HepG2 (cell line): ENCODE results near the gene MYL6B. TPM values are rescaled to one million over a fixed set of nuclear protein-coding genes. Genes with fewer than 3 reads are reported as not detected.
A peak's percentile ranks its signal among the peaks of the same experiment; 100 is the strongest.

Experiments used
- GRHL1 ChIP-seq: sonication (generic); formaldehyde crosslinking; conservative IDR thresholded peaks from 2 replicates; pipeline ENCODE4 v1.8.0; 2022; ENCODE audit warnings: missing genetic modification reagents
- HOMEZ ChIP-seq: IDR thresholded peaks from 2 replicates; pipeline ENCODE4 v1.6.1; 2016; ENCODE audit warnings: low read depth
- KDM3A ChIP-seq: IDR thresholded peaks from 2 replicates; pipeline ENCODE4 v1.6.1; 2018; ENCODE audit warnings: low read depth, missing compliant biosample characterization
- SRF ChIP-seq: IDR thresholded peaks from 2 replicates; pipeline ENCODE4 v1.6.1; 2011; ENCODE audit warnings: mild to moderate bottlenecking, low read depth, low read length, moderate library complexity
- TBX2 ChIP-seq: sonication (generic); formaldehyde crosslinking; IDR thresholded peaks from 2 replicates; pipeline ENCODE4 v1.5.0; 2020; ENCODE audit warnings: missing genetic modification reagents, mild to moderate bottlenecking, borderline replicate concordance
- U2AF2 ChIP-seq: fragments of 200-400 bp; formaldehyde crosslinking; IDR thresholded peaks from 2 replicates; pipeline ENCODE4 v1.6.1; 2017; ENCODE audit warnings: low read depth, mild to moderate bottlenecking, low read length
- YY1 ChIP-seq: IDR thresholded peaks from 2 replicates; pipeline ENCODE4 v1.6.1; 2011; ENCODE audit warnings: low read length, low read depth, moderate library complexity, mild to moderate bottlenecking; ENCODE audit not compliant: insufficient read depth, insufficient replicate concordance
- ZFP37 ChIP-seq: sonication (generic); formaldehyde crosslinking; IDR thresholded peaks from 2 replicates; pipeline ENCODE4 v1.4.0; 2020; ENCODE audit warnings: missing genetic modification reagents, borderline replicate concordance
- ZNF260 ChIP-seq: sonication (generic); formaldehyde crosslinking; IDR thresholded peaks from 2 replicates; pipeline ENCODE4 v1.4.0; 2020; ENCODE audit warnings: missing genetic modification reagents, low read depth, mild to moderate bottlenecking, borderline replicate concordance
- ZNF326 ChIP-seq: sonication (generic); formaldehyde crosslinking; IDR thresholded peaks from 2 replicates; pipeline ENCODE4 v1.4.0; 2020; ENCODE audit warnings: missing genetic modification reagents, borderline replicate concordance
- ZNF33A ChIP-seq: sonication (generic); formaldehyde crosslinking; IDR thresholded peaks from 2 replicates; pipeline ENCODE4 v1.5.1; 2020; ENCODE audit warnings: missing genetic modification reagents, mild to moderate bottlenecking, moderate library complexity, borderline replicate concordance
- ZNF382 ChIP-seq: sonication (generic); formaldehyde crosslinking; IDR thresholded peaks from 2 replicates; pipeline ENCODE4 v1.5.0; 2020; ENCODE audit warnings: missing genetic modification reagents, mild to moderate bottlenecking, borderline replicate concordance
- ZNF746 ChIP-seq: sonication (generic); formaldehyde crosslinking; IDR thresholded peaks from 2 replicates; pipeline ENCODE4 v1.8.0; 2022; ENCODE audit warnings: mild to moderate bottlenecking, missing genetic modification reagents
- ZNF879 ChIP-seq: sonication (generic); formaldehyde crosslinking; IDR thresholded peaks from 2 replicates; pipeline ENCODE4 v1.8.1; 2023; ENCODE audit warnings: missing genetic modification reagents
- polyA plus RNA-seq, 8 experiments: library from polyadenylated mRNA; depleted of rRNA in 3 of 8; stranded (reverse) in 7 of 8; unstranded in 1 of 8; fragments of >200 nt; fragmentation: Illumina TruSeq in 4 of 8; extraction: Trizol in 4 of 8; gene quantifications; 2 replicates each; pipeline versions ENCODE4 v1.2.1 to v1.2.3, GENCODE V29; 2011 to 2016; ENCODE audit warnings: low read depth in 4 of 8, missing spikeins in 1 of 8, mixed read lengths in 1 of 8; ENCODE audit not compliant: insufficient read depth in 1 of 8
- total RNA-seq, 5 experiments: library from RNA; depleted of rRNA; stranded (reverse); fragments of >200 nt; fragmentation: Illumina TruSeq; extraction: Trizol; gene quantifications; 2 replicates each; pipeline ENCODE4 v1.2.3, GENCODE V29; 2016; ENCODE audit warnings: low read depth in 1 of 5
- TF ChIP-seq, protein P1 (sequence below): sonication (generic); formaldehyde crosslinking; IDR thresholded peaks from 2 replicates; pipeline ENCODE4 v1.4.0; 2020; ENCODE audit warnings: mild to moderate bottlenecking, missing genetic modification reagents, borderline replicate concordance
- TF ChIP-seq, protein P2 (sequence below): sonication (generic); formaldehyde crosslinking; IDR thresholded peaks from 2 replicates; pipeline ENCODE4 v1.9.0; 2022; ENCODE audit warnings: low read depth, missing genetic modification reagents
- TF ChIP-seq, protein P3 (sequence below): sonication (generic); formaldehyde crosslinking; IDR thresholded peaks from 2 replicates; pipeline ENCODE4 v1.4.0; 2020; ENCODE audit warnings: low read depth, mild to moderate bottlenecking, missing genetic modification reagents

Gene MYL6B
- total and polyA plus RNA-seq, 2 of the 13 experiments (the other 11 are each of a cell fraction or from before 2014, with no cell fraction given), result 75.7 to 88.7 TPM

- TF ChIP-seq, protein P1, sequence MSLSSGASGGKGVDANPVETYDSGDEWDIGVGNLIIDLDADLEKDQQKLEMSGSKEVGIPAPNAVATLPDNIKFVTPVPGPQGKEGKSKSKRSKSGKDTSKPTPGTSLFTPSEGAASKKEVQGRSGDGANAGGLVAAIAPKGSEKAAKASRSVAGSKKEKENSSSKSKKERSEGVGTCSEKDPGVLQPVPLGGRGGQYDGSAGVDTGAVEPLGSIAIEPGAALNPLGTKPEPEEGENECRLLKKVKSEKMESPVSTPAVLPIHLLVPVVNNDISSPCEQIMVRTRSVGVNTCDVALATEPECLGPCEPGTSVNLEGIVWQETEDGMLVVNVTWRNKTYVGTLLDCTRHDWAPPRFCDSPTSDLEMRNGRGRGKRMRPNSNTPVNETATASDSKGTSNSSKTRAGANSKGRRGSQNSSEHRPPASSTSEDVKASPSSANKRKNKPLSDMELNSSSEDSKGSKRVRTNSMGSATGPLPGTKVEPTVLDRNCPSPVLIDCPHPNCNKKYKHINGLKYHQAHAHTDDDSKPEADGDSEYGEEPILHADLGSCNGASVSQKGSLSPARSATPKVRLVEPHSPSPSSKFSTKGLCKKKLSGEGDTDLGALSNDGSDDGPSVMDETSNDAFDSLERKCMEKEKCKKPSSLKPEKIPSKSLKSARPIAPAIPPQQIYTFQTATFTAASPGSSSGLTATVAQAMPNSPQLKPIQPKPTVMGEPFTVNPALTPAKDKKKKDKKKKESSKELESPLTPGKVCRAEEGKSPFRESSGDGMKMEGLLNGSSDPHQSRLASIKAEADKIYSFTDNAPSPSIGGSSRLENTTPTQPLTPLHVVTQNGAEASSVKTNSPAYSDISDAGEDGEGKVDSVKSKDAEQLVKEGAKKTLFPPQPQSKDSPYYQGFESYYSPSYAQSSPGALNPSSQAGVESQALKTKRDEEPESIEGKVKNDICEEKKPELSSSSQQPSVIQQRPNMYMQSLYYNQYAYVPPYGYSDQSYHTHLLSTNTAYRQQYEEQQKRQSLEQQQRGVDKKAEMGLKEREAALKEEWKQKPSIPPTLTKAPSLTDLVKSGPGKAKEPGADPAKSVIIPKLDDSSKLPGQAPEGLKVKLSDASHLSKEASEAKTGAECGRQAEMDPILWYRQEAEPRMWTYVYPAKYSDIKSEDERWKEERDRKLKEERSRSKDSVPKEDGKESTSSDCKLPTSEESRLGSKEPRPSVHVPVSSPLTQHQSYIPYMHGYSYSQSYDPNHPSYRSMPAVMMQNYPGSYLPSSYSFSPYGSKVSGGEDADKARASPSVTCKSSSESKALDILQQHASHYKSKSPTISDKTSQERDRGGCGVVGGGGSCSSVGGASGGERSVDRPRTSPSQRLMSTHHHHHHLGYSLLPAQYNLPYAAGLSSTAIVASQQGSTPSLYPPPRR (CRISPR knock-in tag), result peak; percentile 72
- TF ChIP-seq ZNF879 (no peak), SRF (0 out of 2 replicates have a peak, but pooled peaks have one; percentile 55), YY1 (peak; percentile 73), ZNF746 (CRISPR knock-in tag) (peak; percentile 4; the same call in 1 of the 2 replicates), ZNF326 (CRISPR knock-in tag) (no peak; the same call in 1 of the 2 replicates), U2AF2 (0 out of 2 replicates have a peak, but pooled peaks have one; percentile 24), ZFP37 (no peak), HOMEZ (peak; percentile 37; the same call in 1 of the 2 replicates), TBX2 (CRISPR knock-in tag) (peak; percentile 96), ZNF382 (no peak), KDM3A (CRISPR knock-in tag) (peak; percentile 78; the same call in 1 of the 2 replicates), GRHL1 (CRISPR knock-in tag) (peak; percentile 12; the same call in 1 of the 2 replicates), ZNF33A (CRISPR knock-in tag) (peak; percentile 42; the same call in 1 of the 2 replicates), ZNF260 (CRISPR knock-in tag) (no peak)
- TF ChIP-seq, protein P2, sequence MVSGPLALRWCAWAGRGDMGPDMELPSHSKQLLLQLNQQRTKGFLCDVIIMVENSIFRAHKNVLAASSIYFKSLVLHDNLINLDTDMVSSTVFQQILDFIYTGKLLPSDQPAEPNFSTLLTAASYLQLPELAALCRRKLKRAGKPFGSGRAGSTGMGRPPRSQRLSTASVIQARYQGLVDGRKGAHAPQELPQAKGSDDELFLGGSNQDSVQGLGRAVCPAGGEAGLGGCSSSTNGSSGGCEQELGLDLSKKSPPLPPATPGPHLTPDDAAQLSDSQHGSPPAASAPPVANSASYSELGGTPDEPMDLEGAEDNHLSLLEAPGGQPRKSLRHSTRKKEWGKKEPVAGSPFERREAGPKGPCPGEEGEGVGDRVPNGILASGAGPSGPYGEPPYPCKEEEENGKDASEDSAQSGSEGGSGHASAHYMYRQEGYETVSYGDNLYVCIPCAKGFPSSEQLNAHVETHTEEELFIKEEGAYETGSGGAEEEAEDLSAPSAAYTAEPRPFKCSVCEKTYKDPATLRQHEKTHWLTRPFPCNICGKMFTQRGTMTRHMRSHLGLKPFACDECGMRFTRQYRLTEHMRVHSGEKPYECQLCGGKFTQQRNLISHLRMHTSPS, result peak; percentile 67; the same call in 1 of the 2 replicates
- TF ChIP-seq, protein P3, sequence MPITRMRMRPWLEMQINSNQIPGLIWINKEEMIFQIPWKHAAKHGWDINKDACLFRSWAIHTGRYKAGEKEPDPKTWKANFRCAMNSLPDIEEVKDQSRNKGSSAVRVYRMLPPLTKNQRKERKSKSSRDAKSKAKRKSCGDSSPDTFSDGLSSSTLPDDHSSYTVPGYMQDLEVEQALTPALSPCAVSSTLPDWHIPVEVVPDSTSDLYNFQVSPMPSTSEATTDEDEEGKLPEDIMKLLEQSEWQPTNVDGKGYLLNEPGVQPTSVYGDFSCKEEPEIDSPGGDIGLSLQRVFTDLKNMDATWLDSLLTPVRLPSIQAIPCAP (CRISPR knock-in tag), result no peak
Measured at GRCh38 chr12:56104109-56104814, 48.1 kb upstream of the MYL6B start, which contains the start of gene PA2G4 (continued).
